H1 (cell line): ENCODE results near the gene CDC42EP4.

Experiments used
- CHD7 ChIP-seq: fragments of 300-600 bp; sonication (generic); IDR thresholded peaks from 2 replicates; pipeline ENCODE4 v1.7.1; 2012; ENCODE audit warnings: low read length, moderate library complexity, mild to moderate bottlenecking, inconsistent platforms; ENCODE audit not compliant: insufficient replicate concordance
- CTCF ChIP-seq, 3 experiments: IDR thresholded peaks; 1 replicate in 2 of 3; 2 replicates in 1 of 3; pipeline versions ENCODE4 v1.5.1 to v1.6.1; 2011; ENCODE audit warnings: low read length in 3 of 3, mild to moderate bottlenecking in 3 of 3, inconsistent platforms in 2 of 3, low read depth in 1 of 3, moderate library complexity in 1 of 3; ENCODE audit not compliant: insufficient read depth in 1 of 3; ENCODE audit errors: control extremely low read depth in 1 of 3
- EP300 ChIP-seq, 2 experiments: IDR thresholded peaks; 1 replicate in 1 of 2; 2 replicates in 1 of 2; pipeline ENCODE4 v1.6.1; 2011 to 2012; ENCODE audit warnings: low read depth in 2 of 2, low read length in 2 of 2, mild to moderate bottlenecking in 2 of 2, borderline replicate concordance in 1 of 2, inconsistent platforms in 1 of 2, moderate library complexity in 1 of 2
- EZH2 ChIP-seq: fragments of 200-600 bp; sonication (generic); IDR thresholded peaks from 2 replicates; pipeline ENCODE4 v1.7.1; 2012; ENCODE audit warnings: low read depth, mild to moderate bottlenecking, moderate library complexity, low read length, inconsistent platforms; ENCODE audit not compliant: severe bottlenecking
- POLR2A ChIP-seq, 2 experiments: IDR thresholded peaks; 1 replicate in 1 of 2; 2 replicates in 1 of 2; pipeline ENCODE4 v1.6.1; 2011; ENCODE audit warnings: low read depth in 2 of 2, low read length in 2 of 2, mild to moderate bottlenecking in 2 of 2; ENCODE audit errors: control extremely low read depth in 1 of 2
- RAD21 ChIP-seq, 2 experiments: IDR thresholded peaks in 1 of 2; conservative IDR thresholded peaks in 1 of 2; 2 replicates each; pipeline ENCODE4 v1.6.1; 2011; ENCODE audit warnings: low read depth in 2 of 2, low read length in 2 of 2, improper control_type of control experiment in 1 of 2, inconsistent platforms in 1 of 2, mild to moderate bottlenecking in 1 of 2, moderate library complexity in 1 of 2
- TAF1 ChIP-seq: IDR thresholded peaks from 2 replicates; pipeline ENCODE4 v1.6.1; 2011; ENCODE audit warnings: mild to moderate bottlenecking, low read depth, low read length
- TEAD4 ChIP-seq: IDR thresholded peaks from 2 replicates; pipeline ENCODE4 v1.6.1; 2012; ENCODE audit warnings: low read depth, low read length, inconsistent platforms, mixed read lengths
- USF2 ChIP-seq: IDR thresholded peaks from 2 replicates; pipeline ENCODE4 v1.6.1; 2011; ENCODE audit warnings: low read length, improper control_type of control experiment

GRCh38 chr17:73291260-73291801 lies 20.5 kb downstream of the CDC42EP4 start:
- no peak for TF ChIP-seq TAF1
- TF ChIP-seq CTCF (IDR thresholded peaks at IDR 0.05; ENCODE audit: control extremely low read depth in 1 of 3, insufficient read depth in 1 of 3, low read depth in 1 of 3, low read length in 3 of 3) = no peak
- TF ChIP-seq USF2 = no peak
- no peak for TF ChIP-seq EP300 (IDR thresholded peaks at IDR 0.05; ENCODE audit: borderline replicate concordance in 1 of 2, low read depth in 2 of 2, low read length in 2 of 2)
- TF ChIP-seq EZH2 = no peak
- no peak for TF ChIP-seq POLR2A (IDR thresholded peaks at IDR 0.05; ENCODE audit: control extremely low read depth in 1 of 2, low read depth in 2 of 2, low read length in 2 of 2)
- TF ChIP-seq CHD7 = no peak
- no peak for TF ChIP-seq TEAD4
- TF ChIP-seq RAD21 (IDR thresholded peaks at IDR 0.05 in 1 of 2, conservative IDR thresholded peaks at IDR 0.05 in 1 of 2; ENCODE audit: low read depth in 2 of 2, low read length in 2 of 2) = no peak
